HepG2 (cell line): Measurements from ENCODE around the gene CYP21A2. TPM values are rescaled to one million over a fixed set of nuclear protein-coding genes. Genes with fewer than 3 reads are reported as not detected.

ENCODE experiments used
- ATAC-seq: fragments of 200-7000 bp; cut with Tn5 transposase; 3 replicates; pipeline ENCODE4 v1.9.1; 2020; ENCODE audit warnings: mild to moderate bottlenecking, moderate library complexity
- BruUV-seq: library from RNA; stranded (reverse); fragments of 400-500 nt; replicated peaks from 2 replicates; lab custom pipeline; 2021; lab: Mats Ljungman, UMichigan
- CTCF ChIA-PET: fragments of 300-600 bp; formaldehyde crosslinking; extraction: SDS; loops from one replicate; lab custom pipeline; 2021; ENCODE audit warnings: low total read pairs, inconsistent platforms, low intra/inter-chr PET ratio; lab: Yijun Ruan, JAX
- POLR2A ChIA-PET: fragments of 350-600 bp; sonication (Branson Sonifier 250); formaldehyde crosslinking; loops from one replicate; lab custom pipeline; 2020; ENCODE audit warnings: antibody characterized with exemption, inconsistent platforms; lab: Yijun Ruan, JAX
- DNase-seq: peaks from one replicate; pipeline ENCODE4 v3.0.0-alpha.2; 2015; ENCODE audit warnings: low spot score
- FAIRE-seq: peaks from 3 replicates; lab custom pipeline; 2011; peaks lifted over from hg19 to GRCh38; lab: Jason Lieb, UNC
- H2AFZ ChIP-seq: one replicate; pipeline ENCODE4 v1.6.1; 2011; ENCODE audit warnings: low read length, inconsistent platforms
- H3K27ac ChIP-seq: fragments of 300-600 bp; 3 replicates; pipeline ENCODE4 v1.8.0; 2011; ENCODE audit warnings: mixed run types, mild to moderate bottlenecking, mixed read lengths, low read length, inconsistent platforms; ENCODE audit not compliant: insufficient read depth; ENCODE audit errors: extremely low read length
- H3K27me3 ChIP-seq, 2 experiments: fragments of 200-600 bp in 1 of 2; 2 replicates in 1 of 2; 3 replicates in 1 of 2; pipeline versions ENCODE4 v1.6.0 to v1.8.0; 2011; ENCODE audit warnings: low read length in 2 of 2, mild to moderate bottlenecking in 2 of 2, moderate library complexity in 2 of 2, inconsistent platforms in 1 of 2; ENCODE audit not compliant: insufficient read depth in 2 of 2, control insufficient read depth in 1 of 2
- H3K36me3 ChIP-seq, 2 experiments: fragments of 200-600 bp in 1 of 2; replicated peaks in 1 of 2; 2 replicates in 1 of 2; 3 replicates in 1 of 2; pipeline versions ENCODE4 v1.5.1 to v1.8.0; 2011; ENCODE audit warnings: low read length in 2 of 2, inconsistent platforms in 1 of 2; ENCODE audit not compliant: insufficient read depth in 2 of 2, control insufficient read depth in 1 of 2
- H3K4me1 ChIP-seq: 2 replicates; pipeline ENCODE4 v1.5.1; 2012; ENCODE audit warnings: low read length, inconsistent platforms; ENCODE audit not compliant: insufficient read depth
- H3K4me2 ChIP-seq: 2 replicates; pipeline ENCODE4 v1.6.0; 2011; ENCODE audit warnings: low read depth, low read length, inconsistent platforms
- H3K4me3 ChIP-seq, 3 experiments: fragments of 200-600 bp in 1 of 3; sonication (generic), shearing (Covaris generic) in 1 of 3; replicated peaks in 1 of 3; 2 replicates each; pipeline ENCODE4 v1.5.1; 2011 to 2016; ENCODE audit warnings: low read length in 3 of 3, inconsistent platforms in 2 of 3, low read depth in 2 of 3, mild to moderate bottlenecking in 2 of 3, control low read depth in 1 of 3, mixed read lengths in 1 of 3; ENCODE audit not compliant: insufficient read depth in 1 of 3
- H3K79me2 ChIP-seq: one replicate; pipeline ENCODE4 v1.6.1; 2011; ENCODE audit warnings: low read length, inconsistent platforms; ENCODE audit not compliant: insufficient read depth
- H3K9ac ChIP-seq: 2 replicates; pipeline ENCODE4 v1.6.0; 2011; ENCODE audit warnings: mild to moderate bottlenecking, low read depth, low read length, inconsistent platforms; ENCODE audit not compliant: insufficient read depth
- H3K9me3 ChIP-seq: 2 replicates; pipeline ENCODE4 v1.5.1; 2012; ENCODE audit warnings: mild to moderate bottlenecking, low read length
- H4K20me1 ChIP-seq: 2 replicates; pipeline ENCODE4 v1.6.0; 2011; ENCODE audit warnings: inconsistent platforms, mild to moderate bottlenecking, low read length, moderate library complexity; ENCODE audit not compliant: insufficient read depth
- ARNT2 ChIP-seq: sonication (generic); formaldehyde crosslinking; IDR thresholded peaks from 2 replicates; pipeline ENCODE4 v1.8.0; 2022; ENCODE audit warnings: mild to moderate bottlenecking, low read depth, missing genetic modification reagents, moderate library complexity
- CEBPZ ChIP-seq: IDR thresholded peaks from 2 replicates; pipeline ENCODE4 v1.6.1; 2012; ENCODE audit warnings: low read length, improper control_type of control experiment
- CREM ChIP-seq, 2 experiments: sonication (generic) in 1 of 2; formaldehyde crosslinking in 1 of 2; IDR thresholded peaks; 2 replicates each; pipeline versions ENCODE4 v1.4.0 to v1.6.1; 2016 to 2020; ENCODE audit warnings: antibody characterized with exemption in 1 of 2, mild to moderate bottlenecking in 1 of 2, missing genetic modification reagents in 1 of 2
- HDAC6 ChIP-seq: fragments of 200-600 bp; sonication (generic); IDR thresholded peaks from 2 replicates; pipeline ENCODE4 v1.7.0; 2017; ENCODE audit warnings: mild to moderate bottlenecking, antibody characterized with exemption, low read length, low read depth
- MLX ChIP-seq: IDR thresholded peaks from 2 replicates; pipeline ENCODE4 v1.6.1; 2016
- TAF1 ChIP-seq: sonication (generic); formaldehyde crosslinking; IDR thresholded peaks from 2 replicates; pipeline ENCODE4 v1.4.0; 2020; ENCODE audit warnings: missing genetic modification reagents
- TMF1 ChIP-seq: sonication (generic); formaldehyde crosslinking; IDR thresholded peaks from 2 replicates; pipeline ENCODE4 v1.8.1; 2022; ENCODE audit warnings: low read depth, missing genetic modification reagents
- ZBTB10 ChIP-seq: sonication (generic); formaldehyde crosslinking; IDR thresholded peaks from 2 replicates; pipeline ENCODE4 v1.4.0; 2020; ENCODE audit warnings: missing genetic modification reagents, borderline replicate concordance
- ZBTB14 ChIP-seq: sonication (generic); formaldehyde crosslinking; IDR thresholded peaks from 2 replicates; pipeline ENCODE4 v1.4.0; 2020; ENCODE audit warnings: missing genetic modification reagents
- ZNF121 ChIP-seq: sonication (generic); formaldehyde crosslinking; IDR thresholded peaks from 2 replicates; pipeline ENCODE4 v1.5.0; 2020; ENCODE audit warnings: mild to moderate bottlenecking, missing genetic modification reagents
- ZNF260 ChIP-seq: sonication (generic); formaldehyde crosslinking; IDR thresholded peaks from 2 replicates; pipeline ENCODE4 v1.4.0; 2020; ENCODE audit warnings: missing genetic modification reagents, low read depth, mild to moderate bottlenecking, borderline replicate concordance
- ZNF3 ChIP-seq: IDR thresholded peaks from 2 replicates; pipeline ENCODE4 v1.7.0; 2017; ENCODE audit warnings: inconsistent platforms
- ZNF350 ChIP-seq: sonication (generic); formaldehyde crosslinking; IDR thresholded peaks from 2 replicates; pipeline ENCODE4 v1.4.0; 2020; ENCODE audit warnings: mild to moderate bottlenecking, low read depth, missing genetic modification reagents, borderline replicate concordance
- ZNF652 ChIP-seq: IDR thresholded peaks from 2 replicates; pipeline ENCODE4 v1.6.1; 2016; ENCODE audit warnings: low read depth, borderline replicate concordance
- WGBS: methylation state at CpG from one replicate; pipeline ENCODE4 v1.1.6; 2017; ENCODE audit warnings: low lambda C conversion rate; 5-methylcytosine and 5-hydroxymethylcytosine counted together
- in situ Hi-C: cut with HindIII; loops from 2 replicates; pipeline ENCODE4 v1.10.0; 2017; ENCODE audit warnings: low pct_unique_long_range_greater_than_20kb; ENCODE audit not compliant: extremely low pct_ligation_motif_present
- intact Hi-C: fragments of 100-400 bp; cut with micrococcal nuclease; formaldehyde crosslinking; loops from one replicate; pipeline ENCODE4 v1.10.0; 2022; ENCODE audit not compliant: unreplicated experiment
- polyA plus RNA-seq, 8 experiments: library from polyadenylated mRNA; depleted of rRNA in 3 of 8; stranded (reverse) in 7 of 8; unstranded in 1 of 8; fragments of >200 nt; fragmentation: Illumina TruSeq in 4 of 8; extraction: Trizol in 4 of 8; gene quantifications; 2 replicates each; pipeline versions ENCODE4 v1.2.1 to v1.2.3, GENCODE V29; 2011 to 2016; ENCODE audit warnings: low read depth in 4 of 8, missing spikeins in 1 of 8, mixed read lengths in 1 of 8; ENCODE audit not compliant: insufficient read depth in 1 of 8
- total RNA-seq, 5 experiments: library from RNA; depleted of rRNA; stranded (reverse); fragments of >200 nt; fragmentation: Illumina TruSeq; extraction: Trizol; gene quantifications; 2 replicates each; pipeline ENCODE4 v1.2.3, GENCODE V29; 2016; ENCODE audit warnings: low read depth in 1 of 5

Gene CYP21A2
- total and polyA plus RNA-seq, 2 of the 13 experiments (the other 11 are each of a cell fraction or from before 2014, with no cell fraction given), result 1.5 to 6.3 TPM

- ChIA-PET CTCF (interaction anchor here (1.1 to 1.6 kb wide), 4 partner anchors 29 to 157 kb away, joined by 4 to 6 read pairs (median 5); partner anchors contain the start of gene PPT2), POLR2A (interaction anchor here (0.8 to 1.7 kb wide), 5 partner anchors 9 to 353 kb away, joined by 3 to 5 read pairs (median 3); no protein-coding TSS in a partner anchor)
- 5% methylated on average over 26 of the region's 50 CpGs for WGBS
- H3K4me1 ChIP-seq, result peaks cover 41% of the 10 kb centered on the region
- H2AFZ ChIP-seq, result no peak overlapping the region
- H3K36me3 ChIP-seq, result no peaks in the 10 kb centered on the region
- DNase-seq (peak; percentile 82), FAIRE-seq (peak; percentile 62), ATAC-seq (peak; percentile 93)
- intact Hi-C loops, result loop anchor here (1.0 kb wide), 2 partner anchors 31 to 66 kb away; partner anchors contain the start of gene PPT2
- no peaks in the 10 kb centered on the region for H3K79me2 ChIP-seq
- H3K27ac ChIP-seq, result no peak overlapping the region
- peak overlapping the region; percentile 71 for H3K4me2 ChIP-seq
- peaks cover 4 to 31% of the 10 kb centered on the region in 2 experiments for H3K27me3 ChIP-seq
- BruUV-seq, result no TSS peak
- no peaks in the 10 kb centered on the region for H4K20me1 ChIP-seq
- in situ Hi-C loops, result loop anchor here (25.0 kb wide), 1 partner anchor 699 kb away; no protein-coding TSS in a partner anchor
- peak overlapping the region; percentile 37 to 62 (median 45); a peak in 4 of 6 replicates for H3K4me3 ChIP-seq
- H3K9me3 ChIP-seq, result no peaks in the 10 kb centered on the region
- H3K9ac ChIP-seq, result no peak overlapping the region
- no peak for TF ChIP-seq TAF1 (CRISPR knock-in tag)
- TF ChIP-seq ZBTB10, result no peak
- no peak for TF ChIP-seq ARNT2 (CRISPR knock-in tag)
- no peak for TF ChIP-seq MLX (CRISPR knock-in tag)
- no peak for TF ChIP-seq ZNF260 (CRISPR knock-in tag)
- TF ChIP-seq ZNF121, result no peak
- TF ChIP-seq ZNF3 (CRISPR knock-in tag), result no peak
- no peak for TF ChIP-seq CREM (IDR thresholded peaks at IDR 0.05)
- TF ChIP-seq CREM (CRISPR knock-in tag; IDR thresholded peaks at IDR 0.05), result no peak
- no peak for TF ChIP-seq ZNF652 (CRISPR knock-in tag)
- no peak for TF ChIP-seq TMF1 (CRISPR knock-in tag)
- TF ChIP-seq HDAC6, result no peak
- TF ChIP-seq ZBTB14, result 0 out of 2 replicates have a peak, but pooled peaks have one; percentile 37
- 0 out of 2 replicates have a peak, but pooled peaks have one; percentile 48 for TF ChIP-seq ZNF350 (CRISPR knock-in tag)
- TF ChIP-seq CEBPZ, result no peak
These were observed 49.6 kb downstream of the CYP21A2 start for GRCh38 chr6:32087574-32088486.
